Activated naive CD8-positive, alpha-beta T cell treated with anti-CD3 and anti-CD28 coated beads for 36 hours (primary cell): ENCODE data around the gene SLC39A12. TPM values are rescaled to one million over a fixed set of nuclear protein-coding genes. Genes with fewer than 3 reads are reported as not detected.
"Not testable (repeated sequence)": the region's sequence is repeated elsewhere in the genome, so short reads cannot be mapped to it uniquely, and the experiment has no call there.

Source experiments
- DNase-seq: peaks from one replicate; pipeline ENCODE4 v3.0.0; 2021
- H3K27ac Mint-ChIP-seq: one replicate; pipeline ENCODE4 v1.8.0; 2022; ENCODE audit warnings: mild to moderate bottlenecking, moderate library complexity, mixed read lengths
- H3K27me3 Mint-ChIP-seq: one replicate; pipeline ENCODE4 v1.8.0; 2022; ENCODE audit warnings: mild to moderate bottlenecking, mixed read lengths
- H3K36me3 Mint-ChIP-seq: one replicate; pipeline ENCODE4 v1.8.0; 2021; ENCODE audit warnings: mild to moderate bottlenecking, mixed read lengths
- H3K4me1 Mint-ChIP-seq: one replicate; pipeline ENCODE4 v1.8.0; 2021; ENCODE audit warnings: mixed read lengths
- H3K4me3 Mint-ChIP-seq: one replicate; pipeline ENCODE4 v1.8.0; 2022; ENCODE audit warnings: mild to moderate bottlenecking, moderate library complexity, mixed read lengths
- H3K9me3 Mint-ChIP-seq: one replicate; pipeline ENCODE4 v1.8.0; 2022; ENCODE audit warnings: mixed read lengths
- total RNA-seq, 2 experiments: library from RNA; stranded (reverse); gene quantifications; one replicate each; pipeline ENCODE4 v1.2.3, GENCODE V29; 2021

Gene SLC39A12
- total RNA-seq, 2 experiments from 2014 or later: not detected

- not testable (repeated sequence) for H3K4me3 Mint-ChIP-seq, H3K27me3 Mint-ChIP-seq, H3K4me1 Mint-ChIP-seq, H3K27ac Mint-ChIP-seq, DNase-seq, H3K9me3 Mint-ChIP-seq, H3K36me3 Mint-ChIP-seq
Measured at GRCh38 chr10:17950269-17950668, 1.4 kb upstream of the SLC39A12 start.

GRCh38 chr10:17950726-17951125, 992 bp upstream of the SLC39A12 start:
- no peak for DNase-seq
- Mint-ChIP-seq H3K36me3 (no peaks in the 10 kb centered on the region), H3K27me3 (no peaks in the 10 kb centered on the region), H3K27ac (no peak overlapping the region), H3K4me3 (no peak overlapping the region), H3K4me1 (no peaks in the 10 kb centered on the region), H3K9me3 (no peaks in the 10 kb centered on the region)

- H3K9me3 Mint-ChIP-seq, H3K4me1 Mint-ChIP-seq, DNase-seq, H3K36me3 Mint-ChIP-seq, H3K27ac Mint-ChIP-seq, H3K4me3 Mint-ChIP-seq, H3K27me3 Mint-ChIP-seq: not testable (repeated sequence)
Measured at GRCh38 chr10:17954372-17954771, 2.7 kb downstream of the SLC39A12 start.

- Mint-ChIP-seq H3K4me1 (no peaks in the 10 kb centered on the region), H3K9me3 (no peaks in the 10 kb centered on the region), H3K36me3 (no peaks in the 10 kb centered on the region)
Measured at GRCh38 chr10:17954861-17955260, 3.1 kb downstream of the SLC39A12 start.

GRCh38 chr10:17958049-17958448, 6.3 kb downstream of the SLC39A12 start:
- Mint-ChIP-seq H3K27ac (no peak overlapping the region), H3K4me1 (no peaks in the 10 kb centered on the region), H3K36me3 (no peaks in the 10 kb centered on the region), H3K27me3 (peaks cover 16% of the 10 kb centered on the region), H3K4me3 (no peak overlapping the region), H3K9me3 (peaks cover 3% of the 10 kb centered on the region)
- DNase-seq: no peak

More at GRCh38 chr10:17954861-17955260, 3.1 kb downstream of the SLC39A12 start:
- no peak for DNase-seq
- peaks cover 10% of the 10 kb centered on the region for H3K27me3 Mint-ChIP-seq
- H3K27ac Mint-ChIP-seq: no peak overlapping the region
- H3K4me3 Mint-ChIP-seq: no peak overlapping the region

GRCh38 chr10:17959870-17960269, 8.2 kb downstream of the SLC39A12 start:
- peaks cover 21% of the 10 kb centered on the region for H3K27me3 Mint-ChIP-seq
- no peaks in the 10 kb centered on the region for H3K36me3 Mint-ChIP-seq
- H3K9me3 Mint-ChIP-seq: peaks cover 3% of the 10 kb centered on the region

GRCh38 chr10:17961551-17962422, 10.1 kb downstream of the SLC39A12 start:
- peaks cover 3% of the 10 kb centered on the region for H3K9me3 Mint-ChIP-seq
- H3K4me3 Mint-ChIP-seq: no peak overlapping the region
- no peaks in the 10 kb centered on the region for H3K36me3 Mint-ChIP-seq
- no peaks in the 10 kb centered on the region for H3K4me1 Mint-ChIP-seq
- peaks cover 16% of the 10 kb centered on the region for H3K27me3 Mint-ChIP-seq
- DNase-seq: no peak
- H3K27ac Mint-ChIP-seq: no peak overlapping the region

More at GRCh38 chr10:17959870-17960269, 8.2 kb downstream of the SLC39A12 start:
- no peak overlapping the region for H3K27ac Mint-ChIP-seq
- no peak overlapping the region for H3K4me3 Mint-ChIP-seq
- DNase-seq: no peak
- no peaks in the 10 kb centered on the region for H3K4me1 Mint-ChIP-seq

- no peaks in the 10 kb centered on the region for H3K4me1 Mint-ChIP-seq
- H3K27ac Mint-ChIP-seq: no peak overlapping the region
- peaks cover 15% of the 10 kb centered on the region for H3K27me3 Mint-ChIP-seq
- H3K36me3 Mint-ChIP-seq: no peaks in the 10 kb centered on the region
- DNase-seq: no peak
- peaks cover 5% of the 10 kb centered on the region for H3K9me3 Mint-ChIP-seq
- no peak overlapping the region for H3K4me3 Mint-ChIP-seq
Measured at GRCh38 chr10:17963431-17963830, 11.7 kb downstream of the SLC39A12 start.

- Mint-ChIP-seq H3K27me3 (peaks cover 10% of the 10 kb centered on the region), H3K9me3 (peaks cover 18% of the 10 kb centered on the region), H3K4me3 (no peak overlapping the region), H3K36me3 (no peaks in the 10 kb centered on the region), H3K27ac (no peak overlapping the region), H3K4me1 (no peaks in the 10 kb centered on the region)
- no peak for DNase-seq
Measured at GRCh38 chr10:17965649-17966235, 14.0 kb downstream of the SLC39A12 start.

- H3K9me3 Mint-ChIP-seq: peaks cover 14% of the 10 kb centered on the region
- no peaks in the 10 kb centered on the region for H3K27me3 Mint-ChIP-seq
- H3K4me3 Mint-ChIP-seq: no peak overlapping the region
- no peak for DNase-seq
- H3K27ac Mint-ChIP-seq: no peak overlapping the region
- no peaks in the 10 kb centered on the region for H3K36me3 Mint-ChIP-seq
- no peaks in the 10 kb centered on the region for H3K4me1 Mint-ChIP-seq
Measured at GRCh38 chr10:17974505-17974904, 22.8 kb downstream of the SLC39A12 start.

- no peaks in the 10 kb centered on the region for H3K36me3 Mint-ChIP-seq
- H3K4me3 Mint-ChIP-seq: no peak overlapping the region
- no peaks in the 10 kb centered on the region for H3K27me3 Mint-ChIP-seq
- peaks cover 1% of the 10 kb centered on the region for H3K9me3 Mint-ChIP-seq
- DNase-seq: no peak
- no peaks in the 10 kb centered on the region for H3K4me1 Mint-ChIP-seq
- H3K27ac Mint-ChIP-seq: no peak overlapping the region
Measured at GRCh38 chr10:17980846-17981565, 29.3 kb downstream of the SLC39A12 start.

GRCh38 chr10:17981766-17982380, 30.2 kb downstream of the SLC39A12 start:
- Mint-ChIP-seq H3K27me3 (no peaks in the 10 kb centered on the region), H3K4me1 (no peaks in the 10 kb centered on the region), H3K4me3 (no peak overlapping the region), H3K36me3 (no peaks in the 10 kb centered on the region), H3K9me3 (peaks cover 1% of the 10 kb centered on the region), H3K27ac (no peak overlapping the region)
- DNase-seq: no peak

- no peaks in the 10 kb centered on the region for H3K27me3 Mint-ChIP-seq
- no peaks in the 10 kb centered on the region for H3K4me1 Mint-ChIP-seq
- no peak overlapping the region for H3K27ac Mint-ChIP-seq
- no peak overlapping the region for H3K4me3 Mint-ChIP-seq
- no peaks in the 10 kb centered on the region for H3K36me3 Mint-ChIP-seq
- H3K9me3 Mint-ChIP-seq: peaks cover 1% of the 10 kb centered on the region
- DNase-seq: no peak
Measured at GRCh38 chr10:17984056-17984455, 32.3 kb downstream of the SLC39A12 start.

- H3K27me3 Mint-ChIP-seq: no peaks in the 10 kb centered on the region
Measured at GRCh38 chr10:17984563-17984962, 32.8 kb downstream of the SLC39A12 start.

More at GRCh38 chr10:17984563-17984962, 32.8 kb downstream of the SLC39A12 start:
- peaks cover 1% of the 10 kb centered on the region for H3K9me3 Mint-ChIP-seq
- no peaks in the 10 kb centered on the region for H3K4me1 Mint-ChIP-seq
- no peak overlapping the region for H3K4me3 Mint-ChIP-seq
- no peak for DNase-seq
- no peaks in the 10 kb centered on the region for H3K36me3 Mint-ChIP-seq
- H3K27ac Mint-ChIP-seq: no peak overlapping the region
